Naive B cell (primary cell): ENCODE data around the gene AHI1. TPM values are rescaled to one million over a fixed set of nuclear protein-coding genes. Genes with fewer than 3 reads are reported as not detected.

ENCODE experiments used
- ATAC-seq, 2 donors: fragments of 150-1000 bp; cut with Tn5 transposase; 2 replicates each; pipeline ENCODE4 v1.10.0; 2021; ENCODE audit warnings: low read depth in 2 of 2, mild to moderate bottlenecking in 2 of 2, moderate library complexity in 2 of 2
- DNase-seq: peaks from one replicate; pipeline ENCODE4 v3.0.0; 2022
- H3K27ac Mint-ChIP-seq, 6 donors: one replicate each; pipeline ENCODE4 v1.8.0; 2020 to 2022; ENCODE audit warnings: mild to moderate bottlenecking in 6 of 6, mixed read lengths in 6 of 6, moderate library complexity in 5 of 6, inconsistent platforms in 2 of 6
- H3K27me3 Mint-ChIP-seq, 3 donors: one replicate each; pipeline ENCODE4 v1.8.0; 2021 to 2022; ENCODE audit warnings: mixed read lengths in 3 of 3, mild to moderate bottlenecking in 1 of 3
- H3K36me3 Mint-ChIP-seq, 2 donors: one replicate each; pipeline ENCODE4 v1.8.0; 2020 to 2022; ENCODE audit warnings: mixed read lengths in 2 of 2, inconsistent platforms in 1 of 2, mild to moderate bottlenecking in 1 of 2
- H3K4me1 Mint-ChIP-seq, 3 donors: one replicate each; pipeline ENCODE4 v1.8.0; 2020 to 2022; ENCODE audit warnings: mixed read lengths in 3 of 3, inconsistent platforms in 1 of 3, mild to moderate bottlenecking in 1 of 3, moderate library complexity in 1 of 3
- H3K4me3 Mint-ChIP-seq, 8 donors: one replicate each; pipeline ENCODE4 v1.8.0; 2020 to 2022; ENCODE audit warnings: mild to moderate bottlenecking in 8 of 8, mixed read lengths in 8 of 8, moderate library complexity in 8 of 8, inconsistent platforms in 2 of 8
- H3K9me3 Mint-ChIP-seq, 7 donors: one replicate each; pipeline ENCODE4 v1.8.0; 2020 to 2022; ENCODE audit warnings: mixed read lengths in 7 of 7, mild to moderate bottlenecking in 5 of 7, inconsistent platforms in 2 of 7, moderate library complexity in 1 of 7
- polyA plus RNA-seq, 6 donors: library from polyadenylated mRNA; unstranded; fragments of 300-500 nt; fragmentation: Illumina TruSeq; gene quantifications; one replicate each; pipeline ENCODE4 v1.2.3, GENCODE V29; 2021; ENCODE audit warnings: low read depth in 6 of 6

AHI1 gene
- polyA plus RNA-seq, 6 donors from 2014 or later, result 2.5 to 7.8 (median 6.1) TPM; not detected in 1

- H3K27ac Mint-ChIP-seq, result peak overlapping the region in 1 of 6 donors; percentile 27
- no peak overlapping the region for H3K4me3 Mint-ChIP-seq
- no peak for ATAC-seq
These were observed 260.8 kb downstream of the AHI1 start for GRCh38 chr6:135236732-135237131.

DNA sequence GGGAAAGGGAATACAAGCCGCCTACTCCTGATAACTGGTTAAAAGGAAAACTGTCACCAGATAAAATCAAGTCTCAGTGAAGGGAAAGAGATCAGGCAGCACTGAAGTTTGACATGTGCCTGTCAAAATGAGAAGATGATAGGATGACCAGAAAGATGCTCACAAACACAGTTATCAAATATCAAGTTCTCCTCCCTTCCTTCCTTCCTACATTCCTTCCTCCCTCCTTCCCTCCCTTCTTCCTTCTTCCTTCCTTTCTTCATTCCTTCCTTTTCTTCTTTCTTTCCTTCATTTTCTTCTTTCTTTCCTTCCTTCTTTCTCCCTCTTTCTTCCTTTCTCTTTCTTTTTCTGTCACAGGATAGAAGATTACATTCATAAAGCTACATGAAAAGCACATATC is 261.2 kb downstream of the AHI1 start:
- Mint-ChIP-seq H3K27ac (peak overlapping the region in 1 of 6 donors; percentile 27), H3K4me3 (no peak overlapping the region), H3K9me3 (no peaks in the 10 kb centered on the region), H3K36me3 (no peaks in the 10 kb centered on the region), H3K27me3 (no peaks in the 10 kb centered on the region), H3K4me1 (no peaks in the 10 kb centered on the region)
- DNase-seq (no peak), ATAC-seq (no peak)

More at GRCh38 chr6:135236732-135237131, 260.8 kb downstream of the AHI1 start:
- no peaks in the 10 kb centered on the region for H3K27me3 Mint-ChIP-seq
- H3K9me3 Mint-ChIP-seq, result peaks cover 0 to under 1% (median 0%) of the 10 kb centered on the region in 7 donors
- H3K4me1 Mint-ChIP-seq, result no peaks in the 10 kb centered on the region
- no peak for DNase-seq
- no peaks in the 10 kb centered on the region for H3K36me3 Mint-ChIP-seq

DNA sequence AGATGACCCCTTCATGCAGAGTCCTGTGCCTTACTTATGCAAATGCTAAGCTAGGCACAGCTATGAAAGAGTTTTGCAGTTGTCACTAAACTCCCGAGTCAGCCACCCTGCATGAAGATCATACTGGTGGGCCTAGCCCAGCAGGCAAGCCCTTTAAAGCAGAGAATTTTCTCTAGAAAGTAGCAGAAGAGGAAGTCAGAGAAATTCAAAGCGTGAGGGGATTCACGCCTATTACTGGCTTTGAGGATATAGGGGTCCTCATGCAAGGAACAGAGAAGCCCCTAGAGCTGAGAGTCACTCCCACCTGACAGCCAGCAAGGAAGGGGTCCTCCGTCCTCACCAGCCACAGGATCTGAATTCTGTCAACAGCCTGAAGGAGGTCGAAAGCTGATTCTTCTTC is 261.8 kb downstream of the AHI1 start:
- no peak for DNase-seq
- H3K9me3 Mint-ChIP-seq, result no peaks in the 10 kb centered on the region
- no peak overlapping the region for H3K4me3 Mint-ChIP-seq
- no peaks in the 10 kb centered on the region for H3K27me3 Mint-ChIP-seq
- ATAC-seq, result no peak
- H3K4me1 Mint-ChIP-seq, result no peaks in the 10 kb centered on the region
- no peak overlapping the region for H3K27ac Mint-ChIP-seq
- no peaks in the 10 kb centered on the region for H3K36me3 Mint-ChIP-seq

DNA sequence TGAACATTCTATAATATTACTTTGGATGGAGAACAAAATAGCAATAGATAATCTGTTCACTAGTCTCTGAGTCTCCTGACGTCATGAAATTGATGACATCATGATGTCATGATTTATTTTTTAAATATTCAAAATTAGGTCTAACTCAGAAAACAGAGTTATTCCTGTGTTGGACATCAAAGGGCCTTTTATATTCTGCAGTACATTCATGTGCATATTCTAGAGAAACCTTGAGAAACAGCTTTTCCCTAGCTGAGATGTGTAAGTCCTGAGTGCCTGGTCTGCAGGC is 263.1 kb downstream of the AHI1 start:
- Mint-ChIP-seq H3K27ac (no peak overlapping the region), H3K27me3 (no peaks in the 10 kb centered on the region), H3K4me3 (no peak overlapping the region), H3K9me3 (no peaks in the 10 kb centered on the region), H3K36me3 (no peaks in the 10 kb centered on the region), H3K4me1 (no peaks in the 10 kb centered on the region)
- ATAC-seq (no peak), DNase-seq (no peak)

DNA sequence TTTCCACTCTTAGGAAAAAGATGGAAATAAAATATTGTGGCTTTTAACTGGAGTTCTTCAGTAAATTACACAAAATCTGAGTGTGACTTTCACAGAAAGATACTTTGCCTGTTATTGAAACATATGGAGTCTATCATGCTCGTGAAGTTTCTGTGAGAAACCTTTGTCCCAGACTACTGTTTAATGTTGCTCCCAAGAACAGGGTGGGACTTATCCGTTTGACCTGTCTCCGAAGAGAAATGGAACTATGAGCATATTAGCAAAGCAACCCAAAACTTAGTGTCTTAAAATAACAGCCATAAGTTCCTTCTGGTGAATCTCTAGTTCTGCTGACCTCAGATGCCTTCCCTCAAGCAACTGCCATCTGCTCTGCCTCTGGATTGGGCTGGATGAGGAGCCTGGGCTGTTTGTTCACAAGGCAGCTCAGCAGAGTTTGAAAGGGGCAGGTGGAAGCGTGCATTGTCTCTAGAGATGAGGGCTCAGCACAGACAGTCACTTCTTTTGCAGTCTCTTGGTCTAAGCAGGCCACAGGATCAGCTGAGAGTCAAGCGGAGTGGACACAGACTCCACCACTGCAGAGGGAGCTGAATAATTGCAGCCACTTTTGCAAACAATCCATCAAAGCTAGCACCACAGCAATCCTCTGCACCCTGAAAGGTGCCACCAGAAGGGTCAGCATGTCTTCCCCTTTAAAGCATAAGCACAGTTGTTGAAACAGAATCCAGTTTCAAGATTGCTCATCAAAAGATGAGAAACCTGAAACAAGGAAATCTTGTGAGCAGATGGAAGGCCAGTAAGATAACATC is 263.7 kb downstream of the AHI1 start:
- Mint-ChIP-seq H3K27ac (no peak overlapping the region), H3K9me3 (no peaks in the 10 kb centered on the region), H3K4me1 (no peaks in the 10 kb centered on the region), H3K4me3 (no peak overlapping the region), H3K36me3 (no peaks in the 10 kb centered on the region), H3K27me3 (no peaks in the 10 kb centered on the region)
- no peak for ATAC-seq
- DNase-seq, result no peak
